ENCODE results near the gene MAP3K10. TPM values are rescaled to one million over a fixed set of nuclear protein-coding genes. Genes with fewer than 3 reads are reported as not detected.

MAP3K10 gene
- total RNA-seq, 1 experiment from 2014 or later: 11.8 TPM

GRCh38 chr19:40251244-40251643, 60.0 kb downstream of the MAP3K10 start:
- H3K36me3 Mint-ChIP-seq (ENCODE audit: insufficient read depth, unreplicated experiment): peaks cover 35% of the 10 kb centered on the region
- Histone ChIP-seq H3K4me3 (ENCODE audit: low read depth, low read length) (no peak overlapping the region), H3K4me1 (peaks cover 13% of the 10 kb centered on the region), H3K9me3 (no peaks in the 10 kb centered on the region), H3K36me3 (ENCODE audit: control insufficient read depth, insufficient read depth, low read length) (no peaks in the 10 kb centered on the region; the same call in 1 of the 2 replicates), H3K27me3 (replicated peaks; ENCODE audit: control insufficient read depth, insufficient read depth, low read length) (no peaks in the 10 kb centered on the region)
- no peak overlapping the region for H3K4me3 Mint-ChIP-seq (ENCODE audit: unreplicated experiment)
- no TSS peak for BruUV-seq (replicated peaks)
- DNase-seq: no peak
- H3K27me3 Mint-ChIP-seq (ENCODE audit: insufficient read depth, unreplicated experiment): no peaks in the 10 kb centered on the region
- ChIA-PET POLR2A (no interaction called here), CTCF (no interaction called here)
- H3K9me3 Mint-ChIP-seq (ENCODE audit: unreplicated experiment): no peaks in the 10 kb centered on the region
- peaks cover 15% of the 10 kb centered on the region for H3K4me1 Mint-ChIP-seq (ENCODE audit: low read depth, unreplicated experiment)
- H3K27ac Mint-ChIP-seq (ENCODE audit: unreplicated experiment): no peak overlapping the region
- intact Hi-C loops (cut with micrococcal nuclease; ENCODE audit: unreplicated experiment): no loop called here
- TF ChIP-seq CTCF (IDR thresholded peaks at IDR 0.05; ENCODE audit: insufficient read depth in 1 of 2, low read depth in 1 of 2, low read length in 1 of 2, severe bottlenecking in 1 of 2, unreplicated experiment in 1 of 2): no peak

- ChIA-PET CTCF (interaction anchor here (1.2 kb wide), 1 partner anchor 31 kb away, joined by 5 read pairs; no protein-coding TSS in a partner anchor), POLR2A (no interaction called here)
- H3K9me3 ChIP-seq: no peaks in the 10 kb centered on the region
- H3K4me1 Mint-ChIP-seq (ENCODE audit: low read depth, unreplicated experiment): peaks cover 17% of the 10 kb centered on the region
- intact Hi-C loops (cut with micrococcal nuclease; ENCODE audit: unreplicated experiment): no loop called here
- H3K4me3 ChIP-seq (ENCODE audit: low read depth, low read length): no peak overlapping the region
- DNase-seq: no peak
- no peak overlapping the region for H3K27ac Mint-ChIP-seq (ENCODE audit: unreplicated experiment)
- BruUV-seq (replicated peaks): no TSS peak
- peaks cover 35% of the 10 kb centered on the region for H3K36me3 Mint-ChIP-seq (ENCODE audit: insufficient read depth, unreplicated experiment)
- H3K9me3 Mint-ChIP-seq (ENCODE audit: unreplicated experiment): no peaks in the 10 kb centered on the region
- no peaks in the 10 kb centered on the region; the same call in 1 of the 2 replicates for H3K36me3 ChIP-seq (ENCODE audit: control insufficient read depth, insufficient read depth, low read length)
- H3K4me3 Mint-ChIP-seq (ENCODE audit: unreplicated experiment): no peak overlapping the region
- no peaks in the 10 kb centered on the region for H3K27me3 Mint-ChIP-seq (ENCODE audit: insufficient read depth, unreplicated experiment)
- no peaks in the 10 kb centered on the region for H3K27me3 ChIP-seq (replicated peaks; ENCODE audit: control insufficient read depth, insufficient read depth, low read length)
- TF ChIP-seq CTCF (IDR thresholded peaks at IDR 0.05; ENCODE audit: insufficient read depth in 1 of 2, low read depth in 1 of 2, low read length in 1 of 2, severe bottlenecking in 1 of 2, unreplicated experiment in 1 of 2): no peak
- H3K4me1 ChIP-seq: peaks cover 15% of the 10 kb centered on the region
Observed at GRCh38 chr19:40251991-40252390, 60.8 kb downstream of the MAP3K10 start.

GRCh38 chr19:40252395-40252794, 61.2 kb downstream of the MAP3K10 start:
- peaks cover 35% of the 10 kb centered on the region for H3K36me3 Mint-ChIP-seq (ENCODE audit: insufficient read depth, unreplicated experiment)
- no TSS peak for BruUV-seq (replicated peaks)
- POLR2A ChIA-PET: no interaction called here

More at GRCh38 chr19:40252395-40252794, 61.2 kb downstream of the MAP3K10 start:
- Mint-ChIP-seq H3K4me1 (ENCODE audit: low read depth, unreplicated experiment) (peaks cover 17% of the 10 kb centered on the region), H3K9me3 (ENCODE audit: unreplicated experiment) (no peaks in the 10 kb centered on the region), H3K27me3 (ENCODE audit: insufficient read depth, unreplicated experiment) (no peaks in the 10 kb centered on the region), H3K27ac (ENCODE audit: unreplicated experiment) (no peak overlapping the region), H3K4me3 (ENCODE audit: unreplicated experiment) (no peak overlapping the region)
- intact Hi-C loops (cut with micrococcal nuclease; ENCODE audit: unreplicated experiment): no loop called here
- no peak for TF ChIP-seq CTCF (IDR thresholded peaks at IDR 0.05; ENCODE audit: insufficient read depth in 1 of 2, low read depth in 1 of 2, low read length in 1 of 2, severe bottlenecking in 1 of 2, unreplicated experiment in 1 of 2)
- H3K4me3 ChIP-seq (ENCODE audit: low read depth, low read length): no peak overlapping the region
- CTCF ChIA-PET: interaction anchor here (1.0 to 1.2 kb wide), 2 partner anchors 18 to 31 kb away, joined by 3 to 5 read pairs; no protein-coding TSS in a partner anchor
- peaks cover 15% of the 10 kb centered on the region for H3K4me1 ChIP-seq
- H3K27me3 ChIP-seq (replicated peaks; ENCODE audit: control insufficient read depth, insufficient read depth, low read length): no peaks in the 10 kb centered on the region
- H3K9me3 ChIP-seq: no peaks in the 10 kb centered on the region
- no peak for DNase-seq
- H3K36me3 ChIP-seq (ENCODE audit: control insufficient read depth, insufficient read depth, low read length): no peaks in the 10 kb centered on the region; the same call in 1 of the 2 replicates

Measured in Caco-2 (cell line).